Adrenal gland (tissue), 12 donors: Measurements from ENCODE around the gene PSMB11. TPM values are rescaled to one million over a fixed set of nuclear protein-coding genes. Genes with fewer than 3 reads are reported as not detected.
A peak's percentile ranks its signal among the peaks of the same experiment; 100 is the strongest.
"Not testable (repeated sequence)": the region's sequence is repeated elsewhere in the genome, so short reads cannot be mapped to it uniquely, and the experiment has no call there.

Experiments
- DNase-seq, 7 donors: peaks; one replicate each; pipeline ENCODE4 v3.0.0-alpha.2; 2019 to 2020
- H3K27ac ChIP-seq, 5 donors: fragments of 200-600 bp; sonication (generic) in 4 of 5; 1 replicate in 3 of 5; 2 replicates in 2 of 5; pipeline versions ENCODE4 v1.5.1 to v1.8.0; 2016 to 2020; ENCODE audit warnings: mild to moderate bottlenecking in 1 of 5
- H3K27me3 ChIP-seq: fragments of 200-600 bp; 2 replicates; pipeline ENCODE4 v1.8.0; 2021
- H3K36me3 ChIP-seq, 2 donors: fragments of 200-600 bp; replicated peaks in 1 of 2; 1 replicate in 1 of 2; 2 replicates in 1 of 2; pipeline versions ENCODE4 v1.5.1 to v1.8.0; 2018 to 2022
- H3K4me1 ChIP-seq, 2 donors: fragments of 200-600 bp; replicated peaks in 1 of 2; 1 replicate in 1 of 2; 2 replicates in 1 of 2; pipeline versions ENCODE4 v1.5.1 to v1.8.0; 2018 to 2021
- H3K4me3 ChIP-seq, 4 donors: fragments of 200-600 bp; sonication (generic) in 3 of 4; one replicate each; pipeline ENCODE4 v1.5.1; 2016 to 2018
- H3K9me3 ChIP-seq, 3 donors: fragments of 200-600 bp; sonication (generic) in 1 of 3; replicated peaks in 1 of 3; 1 replicate in 2 of 3; 2 replicates in 1 of 3; pipeline versions ENCODE4 v1.5.1 to v1.8.0; 2016 to 2021
- CTCF ChIP-seq, 6 experiments: fragments of 450-650 bp in 4 of 6; fragments of 200-600 bp in 2 of 6; sonication (generic) in 1 of 6; IDR thresholded peaks; 1 replicate in 5 of 6; 2 replicates in 1 of 6; pipeline versions ENCODE4 v1.5.1 to v1.8.0; 2016 to 2021; ENCODE audit warnings: antibody characterized with exemption in 6 of 6, mild to moderate bottlenecking in 2 of 6, moderate library complexity in 1 of 6
- POLR2A ChIP-seq, 2 donors: fragments of 450-650 bp; IDR thresholded peaks; one replicate each; pipeline ENCODE4 v1.6.1; 2017; ENCODE audit warnings: antibody characterized with exemption in 2 of 2, mild to moderate bottlenecking in 2 of 2, moderate library complexity in 1 of 2
- WGBS, 4 donors: extraction: QIAGEN DNeasy Blood & Tissue Kit in 2 of 4; methylation state at CpG; one replicate each; pipeline versions ENCODE4 v1.1.5 to v1.1.7; 2013 to 2017; 5-methylcytosine and 5-hydroxymethylcytosine counted together
- intact Hi-C, 2 donors: fragments of 100-400 bp; cut with DNase I; formaldehyde crosslinking; loops; one replicate each; pipeline versions ENCODE4 v1.14.1 to v1.15.0; 2022 to 2023
- polyA plus RNA-seq, 3 donors: library from polyadenylated mRNA; stranded (reverse); fragments of 200-250 nt in 2 of 3; fragments of 350-450 nt in 1 of 3; fragmentation: Illumina TruSeq in 1 of 3; extraction: RNeasy Lipid Tissue Mini Kit (QIAGEN cat#74804) in 1 of 3; gene quantifications; one replicate each; pipeline ENCODE4 v1.2.3, GENCODE V29; 2013 to 2014
- total RNA-seq, 9 donors: library from RNA; depleted of rRNA in 4 of 9; stranded (reverse); fragments of >200 nt in 4 of 9; fragments of 120-200 nt in 1 of 9; fragmentation: NEBNext Ultra II Directional in 1 of 9; extraction: Animal tissue kit (Norgen Biotek cat#: 25700) in 1 of 9; gene quantifications; one replicate each; pipeline versions ENCODE4 v1.1.0 to v1.2.4, GENCODE V29; 2013 to 2023
- donor health status: healthy with polysubstance abuse.
- donor health status: Bipolar disorder and iron deficiency.
- donor health status: DM: yes; HTN: yes; CAD: no.
- donor health status: DM: no; HTN: no; CAD: no.
- donor health status: DM: no; HTN: no; CAD: no.
- donor health status: DM: yes; HTN: yes; CAD: no.

Gene PSMB11
- total and polyA plus RNA-seq, 12 donors: 0.17 TPM; not detected in 11

DNA sequence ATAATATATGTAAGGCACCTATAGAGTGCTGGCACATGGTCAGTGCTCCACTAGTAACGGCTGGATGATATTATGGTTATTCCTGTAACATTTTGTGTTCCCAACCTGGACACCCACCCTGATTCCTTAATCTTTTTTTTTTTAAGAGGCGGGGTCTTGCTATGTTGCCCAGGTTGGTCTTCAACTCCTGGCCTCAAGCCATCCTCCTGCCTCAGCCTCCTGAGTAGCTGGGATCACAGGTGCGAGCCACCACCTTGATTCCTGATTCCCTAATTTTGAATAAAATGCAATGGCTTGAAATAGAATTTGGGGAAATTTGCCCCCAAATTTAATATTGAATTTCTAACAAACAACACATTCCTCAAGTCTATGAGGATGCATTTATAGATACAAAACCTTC is 39.4 kb upstream of the PSMB11 start:
- 81 to 98% (median 97%) methylated on average over 3 of the region's 3 CpGs for WGBS, 4 donors
- no peak overlapping the region for H3K4me3 ChIP-seq
- no peak for DNase-seq
- peaks cover 0 to 12% of the 10 kb centered on the region in 2 donors for H3K4me1 ChIP-seq
- H3K36me3 ChIP-seq: no peaks in the 10 kb centered on the region
- no peak overlapping the region for H3K27ac ChIP-seq
- TF ChIP-seq CTCF (IDR thresholded peaks at IDR 0.05): no peak
- TF ChIP-seq POLR2A (IDR thresholded peaks at IDR 0.05): no peak
- no peaks in the 10 kb centered on the region for H3K27me3 ChIP-seq
- intact Hi-C loops: no loop called here
- H3K9me3 ChIP-seq: no peaks in the 10 kb centered on the region

DNA sequence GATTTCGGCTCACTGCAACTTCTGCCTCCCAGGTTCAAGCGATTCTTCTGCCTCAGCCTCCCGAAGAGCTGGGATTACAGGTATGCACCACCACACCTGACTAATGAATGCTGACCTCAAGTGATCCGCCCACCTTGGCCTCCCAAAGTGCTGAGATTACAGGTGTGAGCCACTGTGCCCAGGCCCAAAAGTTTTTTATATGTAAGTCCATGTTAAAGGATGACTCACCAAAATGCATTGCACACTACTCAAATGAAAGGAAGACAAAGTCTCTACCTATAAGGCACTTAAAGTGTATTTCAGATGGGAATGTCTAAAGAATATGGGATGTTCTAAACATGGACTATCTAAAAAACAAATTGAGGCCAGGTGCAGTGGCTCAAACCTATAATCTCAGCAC is 37.7 kb upstream of the PSMB11 start:
- WGBS, 4 donors: 92 to 99% (median 96%) methylated on average over 4 of the region's 4 CpGs
- H3K9me3 ChIP-seq, H3K27me3 ChIP-seq, H3K27ac ChIP-seq, H3K4me3 ChIP-seq, intact Hi-C loops, H3K36me3 ChIP-seq: not testable (repeated sequence)
- H3K4me1 ChIP-seq: peaks cover 0 to 14% of the 10 kb centered on the region in 2 donors
- DNase-seq: peak in 1 of 7 donors; percentile 13

DNA sequence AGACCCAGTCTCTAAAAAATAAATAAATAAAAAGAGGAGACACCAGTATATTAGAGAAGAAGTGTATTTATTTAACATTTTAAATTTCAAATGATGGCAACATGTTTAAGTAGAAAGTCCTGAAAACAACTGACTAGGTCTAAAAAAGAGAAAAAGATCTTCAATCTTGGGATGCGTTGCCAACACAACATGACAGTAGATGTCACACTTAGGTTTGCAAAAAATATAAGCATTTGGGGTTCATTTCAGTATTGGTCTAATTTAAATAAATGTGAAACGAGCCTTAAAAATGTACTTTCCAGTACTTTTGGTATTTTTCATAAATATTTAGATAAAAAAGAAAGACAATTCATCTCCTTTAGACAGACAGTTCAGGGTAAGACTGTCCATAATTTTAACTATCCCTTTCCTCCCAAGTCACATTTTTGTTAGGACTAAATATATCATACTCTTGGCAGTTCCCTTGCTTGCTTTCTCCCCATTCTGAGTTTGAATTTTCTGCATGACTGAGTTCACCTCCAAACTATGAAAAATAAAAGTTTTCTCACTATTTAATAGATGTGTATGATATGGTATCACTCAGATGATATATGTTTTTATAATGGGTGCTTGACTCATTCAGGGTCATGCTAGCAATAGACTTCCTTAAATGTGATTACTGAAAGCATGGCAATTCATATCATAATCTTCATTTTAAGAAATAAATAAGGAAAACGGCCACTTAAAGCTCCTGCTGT is 36.4 kb upstream of the PSMB11 start:
- no peaks in the 10 kb centered on the region for H3K36me3 ChIP-seq
- TF ChIP-seq CTCF (IDR thresholded peaks at IDR 0.05): no peak
- TF ChIP-seq POLR2A (IDR thresholded peaks at IDR 0.05): no peak
- intact Hi-C loops: no loop called here

DNA sequence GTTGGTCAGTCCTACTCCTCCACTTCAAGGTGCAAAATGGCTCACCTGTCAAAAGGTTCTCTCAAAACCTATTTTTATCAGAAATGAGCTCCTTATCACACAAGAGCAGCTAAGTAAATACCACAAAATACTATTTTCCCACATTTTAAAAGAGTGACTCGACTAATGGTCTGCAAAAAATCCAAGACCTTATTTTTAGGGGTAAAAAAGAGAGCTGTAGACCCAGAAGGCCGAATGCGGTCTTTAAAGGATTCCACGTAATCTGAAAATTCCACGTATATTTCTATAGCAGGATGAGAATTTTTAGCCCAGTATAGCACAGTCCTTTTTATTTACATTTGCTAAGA is 35.9 kb upstream of the PSMB11 start:
- DNase-seq: no peak
- Histone ChIP-seq H3K27ac (peak overlapping the region; percentile 55 to 97 (median 76)), H3K4me1 (peaks cover 0 to 19% of the 10 kb centered on the region in 2 donors), H3K4me3 (peak overlapping the region in 2 of 4 donors; percentile 33 to 63), H3K36me3 (no peaks in the 10 kb centered on the region), H3K27me3 (no peaks in the 10 kb centered on the region), H3K9me3 (no peaks in the 10 kb centered on the region)
- WGBS, 4 donors: 53 to 65% (median 60%) methylated on average over 5 of the region's 5 CpGs
- intact Hi-C loops: no loop called here
- TF ChIP-seq CTCF (IDR thresholded peaks at IDR 0.05) (no peak), POLR2A (IDR thresholded peaks at IDR 0.05) (no peak)

More for the DNA sequence above, 36.4 kb upstream of the PSMB11 start:
- Histone ChIP-seq H3K9me3 (no peaks in the 10 kb centered on the region), H3K27ac (no peak overlapping the region), H3K27me3 (no peaks in the 10 kb centered on the region), H3K4me3 (no peak overlapping the region), H3K4me1 (peaks cover 0 to 19% of the 10 kb centered on the region in 2 donors)
- WGBS, 4 donors: 69 to 77% (median 74%) methylated on average over 3 of the region's 3 CpGs
- DNase-seq: no peak
